ENCODE results near the gene STX2. TPM values are rescaled to one million over a fixed set of nuclear protein-coding genes. Genes with fewer than 3 reads are reported as not detected.

STX2 gene
- total RNA-seq, 1 experiment from 2014 or later: 11.2 TPM

DNA sequence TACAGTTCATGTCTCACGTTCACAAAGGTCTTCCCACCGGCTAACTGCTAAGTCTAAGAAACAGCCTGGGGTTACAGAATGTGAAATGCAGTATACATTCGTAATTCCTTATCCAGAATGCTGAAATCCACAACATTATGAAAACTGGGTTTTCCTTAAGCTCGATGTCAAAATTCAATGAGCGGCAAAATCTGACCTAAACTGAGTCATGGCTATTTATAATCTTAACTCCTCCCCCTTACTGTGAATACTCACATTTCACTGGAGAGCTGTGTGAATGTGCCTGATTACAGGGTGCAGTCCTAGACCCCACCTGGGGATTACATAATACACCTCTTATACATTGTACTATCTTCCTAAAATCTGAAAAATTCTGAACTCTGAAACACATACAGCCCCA lies 35.3 kb downstream of the STX2 start:
- CTCF ChIA-PET: no interaction called here
- TF ChIP-seq, protein P1, sequence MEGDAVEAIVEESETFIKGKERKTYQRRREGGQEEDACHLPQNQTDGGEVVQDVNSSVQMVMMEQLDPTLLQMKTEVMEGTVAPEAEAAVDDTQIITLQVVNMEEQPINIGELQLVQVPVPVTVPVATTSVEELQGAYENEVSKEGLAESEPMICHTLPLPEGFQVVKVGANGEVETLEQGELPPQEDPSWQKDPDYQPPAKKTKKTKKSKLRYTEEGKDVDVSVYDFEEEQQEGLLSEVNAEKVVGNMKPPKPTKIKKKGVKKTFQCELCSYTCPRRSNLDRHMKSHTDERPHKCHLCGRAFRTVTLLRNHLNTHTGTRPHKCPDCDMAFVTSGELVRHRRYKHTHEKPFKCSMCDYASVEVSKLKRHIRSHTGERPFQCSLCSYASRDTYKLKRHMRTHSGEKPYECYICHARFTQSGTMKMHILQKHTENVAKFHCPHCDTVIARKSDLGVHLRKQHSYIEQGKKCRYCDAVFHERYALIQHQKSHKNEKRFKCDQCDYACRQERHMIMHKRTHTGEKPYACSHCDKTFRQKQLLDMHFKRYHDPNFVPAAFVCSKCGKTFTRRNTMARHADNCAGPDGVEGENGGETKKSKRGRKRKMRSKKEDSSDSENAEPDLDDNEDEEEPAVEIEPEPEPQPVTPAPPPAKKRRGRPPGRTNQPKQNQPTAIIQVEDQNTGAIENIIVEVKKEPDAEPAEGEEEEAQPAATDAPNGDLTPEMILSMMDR (IDR thresholded peaks at IDR 0.05; ENCODE audit: insufficient read depth in 1 of 2, low read depth in 1 of 2, low read length in 1 of 2, severe bottlenecking in 1 of 2, unreplicated experiment in 1 of 2): no peak
- no peaks in the 10 kb centered on the region for H3K4me1 ChIP-seq

DNA sequence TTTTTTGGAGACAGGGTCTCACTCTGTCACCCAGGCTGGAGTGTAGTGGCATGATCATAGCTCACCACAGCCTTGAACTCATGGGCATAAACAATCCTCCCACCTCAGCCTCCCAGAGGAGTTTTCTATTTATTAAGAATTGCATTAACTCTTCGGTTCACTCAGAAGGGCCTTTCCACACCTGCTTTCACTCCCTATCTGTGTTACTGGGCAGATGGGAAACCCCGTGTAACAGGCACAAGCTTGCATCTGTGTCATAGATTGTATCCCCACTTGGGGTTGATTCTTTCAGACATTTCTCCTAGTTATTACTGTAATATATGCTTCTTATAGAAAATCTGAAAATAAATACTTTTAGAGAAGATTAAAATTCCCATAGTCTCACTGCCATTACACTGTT lies 38.7 kb downstream of the STX2 start:
- Mint-ChIP-seq H3K27me3 (ENCODE audit: insufficient read depth, unreplicated experiment) (no peaks in the 10 kb centered on the region), H3K9me3 (ENCODE audit: unreplicated experiment) (no peaks in the 10 kb centered on the region), H3K27ac (ENCODE audit: unreplicated experiment) (no peak overlapping the region), H3K4me3 (ENCODE audit: unreplicated experiment) (no peak overlapping the region), H3K36me3 (ENCODE audit: insufficient read depth, unreplicated experiment) (peaks cover 9% of the 10 kb centered on the region), H3K4me1 (ENCODE audit: low read depth, unreplicated experiment) (no peaks in the 10 kb centered on the region)
- Histone ChIP-seq H3K4me1 (no peaks in the 10 kb centered on the region), H3K27me3 (replicated peaks; ENCODE audit: control insufficient read depth, insufficient read depth, low read length) (no peaks in the 10 kb centered on the region), H3K4me3 (ENCODE audit: low read depth, low read length) (no peak overlapping the region), H3K36me3 (ENCODE audit: control insufficient read depth, insufficient read depth, low read length) (no peaks in the 10 kb centered on the region), H3K9me3 (no peaks in the 10 kb centered on the region)
- ChIA-PET POLR2A (no interaction called here), CTCF (no interaction called here)
- intact Hi-C loops (cut with micrococcal nuclease; ENCODE audit: unreplicated experiment): no loop called here
- no TSS peak for BruUV-seq (replicated peaks)
- DNase-seq: no peak
- TF ChIP-seq, protein P1 (IDR thresholded peaks at IDR 0.05; ENCODE audit: insufficient read depth in 1 of 2, low read depth in 1 of 2, low read length in 1 of 2, severe bottlenecking in 1 of 2, unreplicated experiment in 1 of 2): no peak

More for the DNA sequence above, 35.3 kb downstream of the STX2 start:
- POLR2A ChIA-PET: no interaction called here
- no peaks in the 10 kb centered on the region for H3K4me1 Mint-ChIP-seq (ENCODE audit: low read depth, unreplicated experiment)
- H3K27ac Mint-ChIP-seq (ENCODE audit: unreplicated experiment): no peak overlapping the region
- no peak for DNase-seq
- Histone ChIP-seq H3K9me3 (no peaks in the 10 kb centered on the region), H3K4me3 (ENCODE audit: low read depth, low read length) (no peak overlapping the region), H3K27me3 (replicated peaks; ENCODE audit: control insufficient read depth, insufficient read depth, low read length) (no peaks in the 10 kb centered on the region), H3K36me3 (ENCODE audit: control insufficient read depth, insufficient read depth, low read length) (no peaks in the 10 kb centered on the region)
- intact Hi-C loops (cut with micrococcal nuclease; ENCODE audit: unreplicated experiment): no loop called here
- no peaks in the 10 kb centered on the region for H3K9me3 Mint-ChIP-seq (ENCODE audit: unreplicated experiment)
- BruUV-seq (replicated peaks): no TSS peak
- H3K4me3 Mint-ChIP-seq (ENCODE audit: unreplicated experiment): no peak overlapping the region
- no peaks in the 10 kb centered on the region for H3K36me3 Mint-ChIP-seq (ENCODE audit: insufficient read depth, unreplicated experiment)
- H3K27me3 Mint-ChIP-seq (ENCODE audit: insufficient read depth, unreplicated experiment): no peaks in the 10 kb centered on the region

DNA sequence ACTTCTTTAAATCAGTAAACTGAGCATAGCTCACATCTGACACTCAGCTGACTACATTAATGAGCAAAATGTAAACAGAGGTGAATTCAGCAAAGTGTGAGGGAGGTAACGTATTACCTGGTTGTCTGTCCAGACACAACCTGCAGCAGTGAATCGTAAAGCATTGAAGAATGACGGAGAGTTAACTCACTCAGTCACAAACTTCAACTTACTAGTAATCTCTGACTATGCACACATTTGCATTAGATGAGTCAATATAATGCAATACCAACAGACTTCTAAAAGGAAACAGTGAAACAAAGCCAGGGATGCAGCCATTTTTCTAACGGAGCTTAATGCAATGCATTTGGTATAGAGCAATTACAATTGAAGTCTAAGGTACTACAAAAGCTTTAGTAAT lies 40.0 kb downstream of the STX2 start:
- BruUV-seq (replicated peaks): no TSS peak
- H3K4me1 Mint-ChIP-seq (ENCODE audit: low read depth, unreplicated experiment): no peaks in the 10 kb centered on the region
- Histone ChIP-seq H3K4me1 (no peaks in the 10 kb centered on the region), H3K4me3 (ENCODE audit: low read depth, low read length) (no peak overlapping the region), H3K9me3 (no peaks in the 10 kb centered on the region), H3K36me3 (ENCODE audit: control insufficient read depth, insufficient read depth, low read length) (no peaks in the 10 kb centered on the region), H3K27me3 (replicated peaks; ENCODE audit: control insufficient read depth, insufficient read depth, low read length) (no peaks in the 10 kb centered on the region)
- H3K4me3 Mint-ChIP-seq (ENCODE audit: unreplicated experiment): no peak overlapping the region
- H3K27me3 Mint-ChIP-seq (ENCODE audit: insufficient read depth, unreplicated experiment): no peaks in the 10 kb centered on the region
- ChIA-PET CTCF (no interaction called here), POLR2A (no interaction called here)
- H3K9me3 Mint-ChIP-seq (ENCODE audit: unreplicated experiment): no peaks in the 10 kb centered on the region
- TF ChIP-seq, protein P1 (IDR thresholded peaks at IDR 0.05; ENCODE audit: insufficient read depth in 1 of 2, low read depth in 1 of 2, low read length in 1 of 2, severe bottlenecking in 1 of 2, unreplicated experiment in 1 of 2): no peak
- peaks cover 9% of the 10 kb centered on the region for H3K36me3 Mint-ChIP-seq (ENCODE audit: insufficient read depth, unreplicated experiment)
- DNase-seq: no peak
- no peak overlapping the region for H3K27ac Mint-ChIP-seq (ENCODE audit: unreplicated experiment)
- intact Hi-C loops (cut with micrococcal nuclease; ENCODE audit: unreplicated experiment): no loop called here

Data from Caco-2 (cell line).